B cell (primary cell): ENCODE results near the gene CEL. TPM values are rescaled to one million over a fixed set of nuclear protein-coding genes. Genes with fewer than 3 reads are reported as not detected.

Source experiments
- ATAC-seq: fragments of 200-7000 bp; cut with Tn5 transposase; one replicate; pipeline ENCODE4 v1.10.0; 2021; ENCODE audit warnings: low read depth, mild to moderate bottlenecking, moderate number of reproducible peaks, moderate library complexity
- CTCF ChIA-PET: fragments of 350-600 bp; sonication (Branson Sonifier 250); formaldehyde crosslinking; loops from one replicate; lab custom pipeline; 2021; ENCODE audit warnings: antibody characterized with exemption, inconsistent platforms; lab: Charles Lee
- POLR2A ChIA-PET: fragments of 350-600 bp; sonication (Branson Sonifier 250); formaldehyde crosslinking; loops from one replicate; lab custom pipeline; 2021; ENCODE audit warnings: antibody characterized with exemption; lab: Charles Lee
- DNase-seq: peaks from one replicate; pipeline ENCODE4 v3.0.0; 2013
- H2AFZ ChIP-seq: 2 replicates; pipeline ENCODE4 v1.6.1; 2012; ENCODE audit warnings: mild to moderate bottlenecking, low read depth, low read length; ENCODE audit not compliant: insufficient read depth, poor library complexity, severe bottlenecking
- H3K27ac ChIP-seq, 2 donors: 1 replicate in 1 of 2; 2 replicates in 1 of 2; pipeline ENCODE4 v1.5.1; 2012 to 2013; ENCODE audit warnings: low read length in 2 of 2, mild to moderate bottlenecking in 2 of 2, moderate library complexity in 1 of 2
- H3K27me3 ChIP-seq, 4 experiments: fragments of 200-600 bp in 1 of 4; sonication (generic) in 1 of 4; replicated peaks in 1 of 4; 1 replicate in 2 of 4; 2 replicates in 2 of 4; pipeline versions ENCODE4 v1.6.1 to v1.7.0; 2013 to 2016; ENCODE audit warnings: low read length in 3 of 4, mild to moderate bottlenecking in 2 of 4, mixed read lengths in 1 of 4, moderate library complexity in 1 of 4; ENCODE audit not compliant: insufficient read depth in 4 of 4, control insufficient read depth in 3 of 4; ENCODE audit errors: control extremely low read depth in 1 of 4
- H3K36me3 ChIP-seq, 2 experiments: replicated peaks in 1 of 2; 1 replicate in 1 of 2; 2 replicates in 1 of 2; pipeline versions ENCODE4 v1.6.1 to v1.7.1; 2013; ENCODE audit warnings: low read length in 1 of 2; ENCODE audit not compliant: insufficient read depth in 2 of 2, control insufficient read depth in 1 of 2; ENCODE audit errors: control extremely low read depth in 1 of 2, extremely low read depth in 1 of 2
- H3K4me1 ChIP-seq, 2 donors: fragments of 200-600 bp in 1 of 2; sonication (generic) in 1 of 2; 1 replicate in 1 of 2; 2 replicates in 1 of 2; pipeline versions ENCODE4 v1.5.1 to v1.6.1; 2013 to 2017; ENCODE audit warnings: low read length in 2 of 2; ENCODE audit not compliant: control insufficient read depth in 2 of 2, insufficient read depth in 2 of 2
- H3K4me2 ChIP-seq: replicated peaks from 2 replicates; pipeline ENCODE3; 2012; ENCODE audit warnings: mild to moderate bottlenecking, low read depth, low read length; ENCODE audit not compliant: poor library complexity, severe bottlenecking
- H3K4me3 ChIP-seq, 5 experiments: fragments of 200-600 bp in 1 of 5; sonication (generic) in 1 of 5; 1 replicate in 3 of 5; 2 replicates in 2 of 5; pipeline versions ENCODE4 v1.5.1 to v1.7.0; 2011 to 2016; ENCODE audit warnings: low read length in 4 of 5, mild to moderate bottlenecking in 4 of 5, low read depth in 2 of 5, control low read depth in 1 of 5, moderate library complexity in 1 of 5; ENCODE audit not compliant: insufficient read depth in 1 of 5; ENCODE audit errors: control extremely low read depth in 1 of 5, extremely low read depth in 1 of 5
- H3K79me2 ChIP-seq: fragments of 200-600 bp; sonication (generic); one replicate; pipeline ENCODE4 v1.6.0; 2016; ENCODE audit warnings: low read length; ENCODE audit not compliant: control insufficient read depth, insufficient read depth
- H3K9ac ChIP-seq: fragments of 200-600 bp; sonication (generic); 2 replicates; pipeline ENCODE4 v1.6.1; 2017; ENCODE audit warnings: mild to moderate bottlenecking, low read length, moderate library complexity
- H3K9me3 ChIP-seq, 3 donors: one replicate each; pipeline versions ENCODE4 v1.6.1 to v1.7.1; 2013; ENCODE audit warnings: low read length in 2 of 3; ENCODE audit not compliant: control insufficient read depth in 2 of 3, insufficient read depth in 1 of 3; ENCODE audit errors: control extremely low read depth in 1 of 3
- H4K20me1 ChIP-seq: 2 replicates; pipeline ENCODE4 v1.6.0; 2012; ENCODE audit warnings: mild to moderate bottlenecking, low read length; ENCODE audit not compliant: insufficient read depth, control insufficient read depth, poor library complexity, severe bottlenecking
- H3K27ac Mint-ChIP-seq: one replicate; pipeline ENCODE4 v1.8.0; 2021; ENCODE audit warnings: mixed read lengths
- H3K27me3 Mint-ChIP-seq: one replicate; pipeline ENCODE4 v1.8.0; 2021; ENCODE audit warnings: mixed read lengths
- H3K4me1 Mint-ChIP-seq: one replicate; pipeline ENCODE4 v1.8.0; 2021; ENCODE audit warnings: mixed read lengths
- H3K4me3 Mint-ChIP-seq: one replicate; pipeline ENCODE4 v1.8.0; 2021; ENCODE audit warnings: mixed read lengths
- H3K9me3 Mint-ChIP-seq: one replicate; pipeline ENCODE4 v1.8.0; 2022; ENCODE audit warnings: mixed read lengths; ENCODE audit not compliant: insufficient read depth
- EZH2 ChIP-seq: IDR thresholded peaks from 2 replicates; pipeline ENCODE4 v1.6.1; 2012; ENCODE audit warnings: borderline replicate concordance, low read depth, mild to moderate bottlenecking, moderate library complexity, low read length; ENCODE audit not compliant: insufficient read depth, poor library complexity, severe bottlenecking
- WGBS: methylation state at CpG from one replicate; pipeline ENCODE4 v1.1.5; 2013; ENCODE audit warnings: missing lambda C conversion rate; ENCODE audit not compliant: insufficient coverage; 5-methylcytosine and 5-hydroxymethylcytosine counted together
- intact Hi-C: fragments of 100-400 bp; cut with micrococcal nuclease; formaldehyde crosslinking; loops from one replicate; pipeline ENCODE4 v1.10.0; 2022
- polyA plus RNA-seq: library from polyadenylated mRNA; depleted of rRNA; stranded (reverse); fragments of >200 nt; gene quantifications from 2 replicates; pipeline ENCODE4 v1.2.3, GENCODE V29; 2012
- total RNA-seq, 2 donors: library from RNA; stranded (reverse); fragments of 120-200 nt in 1 of 2; gene quantifications; 1 replicate in 1 of 2; 2 replicates in 1 of 2; pipeline versions ENCODE4 v1.2.3 to v1.2.4, GENCODE V29; 2013 to 2022
- TF ChIP-seq, protein P1 (sequence below): fragments of 200-600 bp; IDR thresholded peaks from one replicate; pipeline ENCODE4 v1.8.0; 2022; ENCODE audit warnings: antibody characterized with exemption, mild to moderate bottlenecking

CEL gene
- total and polyA plus RNA-seq, 2 donors (not counting 1 experiment from before 2014, with no cell fraction given) = 0.51 to 0.57 TPM

DNA sequence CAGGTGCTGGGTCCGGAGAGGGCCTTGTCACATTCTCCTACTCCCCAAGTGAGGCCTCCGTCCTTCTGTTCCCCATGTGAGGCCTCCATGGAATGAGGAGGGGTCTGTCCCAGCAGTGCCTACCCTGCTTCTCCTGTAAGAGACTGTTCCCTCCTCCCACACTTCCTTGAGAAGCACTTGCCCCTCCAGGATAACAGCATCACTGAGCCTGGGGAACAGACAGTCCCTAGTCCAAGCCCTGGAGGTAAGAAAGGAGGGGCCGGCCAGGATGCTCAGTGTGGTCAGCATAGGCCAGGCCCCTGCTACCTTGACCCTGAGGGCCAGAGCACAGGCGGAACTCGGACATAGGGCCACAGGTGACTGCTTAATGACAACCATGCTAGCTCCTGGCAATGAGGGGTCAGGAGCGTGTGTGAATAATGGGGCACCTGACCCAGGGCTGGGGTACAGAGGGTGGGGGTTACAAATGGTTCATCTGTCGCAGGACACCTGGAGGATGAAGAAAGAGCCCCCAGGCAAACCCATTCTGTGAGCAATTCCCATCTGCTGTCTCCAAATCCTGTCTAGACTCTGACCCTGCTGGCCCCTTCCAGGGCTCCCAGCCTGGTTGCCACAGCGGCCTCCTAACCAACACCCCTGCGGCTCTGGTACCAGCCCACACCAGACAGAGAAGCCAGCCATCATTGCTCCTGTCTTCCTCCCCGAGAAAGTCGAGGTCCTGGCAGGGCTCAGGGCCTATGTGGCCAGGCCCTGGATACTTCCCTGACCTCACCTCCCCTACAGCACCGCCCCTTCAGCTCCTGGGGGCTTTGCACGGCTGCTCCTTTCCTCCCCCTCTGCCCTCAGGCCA, 39.0 kb downstream of the CEL start:
- H3K4me3 Mint-ChIP-seq = no peak overlapping the region
- Histone ChIP-seq H3K9ac (no peak overlapping the region), H3K4me3 (no peak overlapping the region), H3K36me3 (peaks cover 0 to 72% of the 10 kb centered on the region in 2 experiments), H3K27ac (no peak overlapping the region), H2AFZ (no peak overlapping the region), H3K27me3 (no peaks in the 10 kb centered on the region), H3K79me2 (no peaks in the 10 kb centered on the region), H4K20me1 (no peaks in the 10 kb centered on the region), H3K4me2 (no peak overlapping the region), H3K9me3 (peaks cover 1 to 11% (median 7%) of the 10 kb centered on the region in 3 donors), H3K4me1 (no peaks in the 10 kb centered on the region)
- no peaks in the 10 kb centered on the region for H3K27me3 Mint-ChIP-seq
- peaks cover 11% of the 10 kb centered on the region for H3K9me3 Mint-ChIP-seq
- H3K27ac Mint-ChIP-seq = no peak overlapping the region
- H3K4me1 Mint-ChIP-seq = no peaks in the 10 kb centered on the region
- POLR2A ChIA-PET = no interaction called here
- DNase-seq (no peak), ATAC-seq (no peak)
- WGBS = 94% methylated on average over 11 of the region's 13 CpGs
- intact Hi-C loops = no loop called here
- CTCF ChIA-PET = interaction anchor here (1.6 to 26.5 kb wide), 6 partner anchors 13 to 86 kb away, joined by 5 to 599 read pairs (median 10); no protein-coding TSS in a partner anchor
- TF ChIP-seq, protein P1, sequence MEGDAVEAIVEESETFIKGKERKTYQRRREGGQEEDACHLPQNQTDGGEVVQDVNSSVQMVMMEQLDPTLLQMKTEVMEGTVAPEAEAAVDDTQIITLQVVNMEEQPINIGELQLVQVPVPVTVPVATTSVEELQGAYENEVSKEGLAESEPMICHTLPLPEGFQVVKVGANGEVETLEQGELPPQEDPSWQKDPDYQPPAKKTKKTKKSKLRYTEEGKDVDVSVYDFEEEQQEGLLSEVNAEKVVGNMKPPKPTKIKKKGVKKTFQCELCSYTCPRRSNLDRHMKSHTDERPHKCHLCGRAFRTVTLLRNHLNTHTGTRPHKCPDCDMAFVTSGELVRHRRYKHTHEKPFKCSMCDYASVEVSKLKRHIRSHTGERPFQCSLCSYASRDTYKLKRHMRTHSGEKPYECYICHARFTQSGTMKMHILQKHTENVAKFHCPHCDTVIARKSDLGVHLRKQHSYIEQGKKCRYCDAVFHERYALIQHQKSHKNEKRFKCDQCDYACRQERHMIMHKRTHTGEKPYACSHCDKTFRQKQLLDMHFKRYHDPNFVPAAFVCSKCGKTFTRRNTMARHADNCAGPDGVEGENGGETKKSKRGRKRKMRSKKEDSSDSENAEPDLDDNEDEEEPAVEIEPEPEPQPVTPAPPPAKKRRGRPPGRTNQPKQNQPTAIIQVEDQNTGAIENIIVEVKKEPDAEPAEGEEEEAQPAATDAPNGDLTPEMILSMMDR = no peak
- no peak for TF ChIP-seq EZH2
